CD4-positive, CD25-positive, alpha-beta regulatory T cell (primary cell): ENCODE data around the gene TPT1. TPM values are rescaled to one million over a fixed set of nuclear protein-coding genes. Genes with fewer than 3 reads are reported as not detected.
"Not testable (repeated sequence)": the region's sequence is repeated elsewhere in the genome, so short reads cannot be mapped to it uniquely, and the experiment has no call there.

Experiments
- ATAC-seq, 2 donors: fragments of 150-1000 bp; cut with Tn5 transposase; one replicate each; pipeline ENCODE4 v1.10.0; 2021; ENCODE audit warnings: low read depth in 2 of 2, moderate number of reproducible peaks in 2 of 2, moderate library complexity in 1 of 2
- DNase-seq, 3 donors: peaks; one replicate each; pipeline versions ENCODE4 v3.0.0 to v3.0.0-alpha.2; 2012 to 2022; ENCODE audit warnings: mixed read lengths in 1 of 3
- H3K27ac ChIP-seq: one replicate; pipeline ENCODE4 v1.7.0; 2013; ENCODE audit warnings: mild to moderate bottlenecking, low read length; ENCODE audit not compliant: insufficient read depth, poor library complexity, severe bottlenecking
- H3K27me3 ChIP-seq: one replicate; pipeline ENCODE4 v1.7.0; 2013; ENCODE audit warnings: low read length; ENCODE audit not compliant: control insufficient read depth, insufficient read depth
- H3K36me3 ChIP-seq: one replicate; pipeline ENCODE4 v1.7.0; 2013; ENCODE audit warnings: mild to moderate bottlenecking, low read length, moderate library complexity; ENCODE audit not compliant: control insufficient read depth, insufficient read depth
- H3K4me1 ChIP-seq: 2 replicates; pipeline ENCODE4 v1.7.0; 2013; ENCODE audit warnings: mild to moderate bottlenecking, low read length; ENCODE audit not compliant: insufficient read depth, control insufficient read depth, poor library complexity, severe bottlenecking
- H3K4me3 ChIP-seq: one replicate; pipeline ENCODE4 v1.7.0; 2013; ENCODE audit warnings: low read depth, mild to moderate bottlenecking, low read length, moderate library complexity
- H3K9me3 ChIP-seq, 2 experiments: 1 replicate in 1 of 2; 2 replicates in 1 of 2; pipeline ENCODE4 v1.7.0; 2013; ENCODE audit warnings: low read length in 2 of 2, mild to moderate bottlenecking in 1 of 2, moderate library complexity in 1 of 2; ENCODE audit not compliant: control insufficient read depth in 2 of 2
- H3K27ac Mint-ChIP-seq, 3 donors: one replicate each; pipeline ENCODE4 v1.8.0; 2020 to 2022; ENCODE audit warnings: mild to moderate bottlenecking in 3 of 3, mixed read lengths in 3 of 3, moderate library complexity in 2 of 3
- H3K27me3 Mint-ChIP-seq: one replicate; pipeline ENCODE4 v1.8.0; 2022; ENCODE audit warnings: mild to moderate bottlenecking, mixed read lengths
- H3K36me3 Mint-ChIP-seq: one replicate; pipeline ENCODE4 v1.8.0; 2020; ENCODE audit warnings: mixed read lengths
- H3K4me1 Mint-ChIP-seq, 4 donors: one replicate each; pipeline ENCODE4 v1.8.0; 2020 to 2022; ENCODE audit warnings: mixed read lengths in 4 of 4, mild to moderate bottlenecking in 1 of 4
- H3K4me3 Mint-ChIP-seq, 4 donors: one replicate each; pipeline ENCODE4 v1.8.0; 2020 to 2022; ENCODE audit warnings: mild to moderate bottlenecking in 4 of 4, mixed read lengths in 4 of 4, moderate library complexity in 3 of 4
- H3K9me3 Mint-ChIP-seq, 7 donors: one replicate each; pipeline ENCODE4 v1.8.0; 2020 to 2022; ENCODE audit warnings: mixed read lengths in 7 of 7, mild to moderate bottlenecking in 3 of 7, moderate library complexity in 2 of 7
- polyA plus RNA-seq, 4 donors: library from polyadenylated mRNA; unstranded; fragments of 300-500 nt; fragmentation: Illumina TruSeq; gene quantifications; one replicate each; pipeline ENCODE4 v1.2.3, GENCODE V29; 2021
- total RNA-seq: library from RNA; stranded (reverse); gene quantifications from one replicate; pipeline ENCODE4 v1.2.3, GENCODE V29; 2022

The TPT1 gene
- total and polyA plus RNA-seq, 5 donors from 2014 or later = 2,708 to 5,591 (median 4,071) TPM

GRCh38 chr13:45382739-45383138 lies 41.8 kb upstream of the TPT1 start:
- not testable (repeated sequence) for H3K27ac ChIP-seq, ATAC-seq, H3K4me3 Mint-ChIP-seq, H3K9me3 ChIP-seq, H3K27ac Mint-ChIP-seq, H3K4me1 ChIP-seq, DNase-seq, H3K27me3 ChIP-seq, H3K27me3 Mint-ChIP-seq, H3K4me1 Mint-ChIP-seq, H3K9me3 Mint-ChIP-seq, H3K4me3 ChIP-seq
- peaks cover 13% of the 10 kb centered on the region for H3K36me3 ChIP-seq
- peaks cover 22% of the 10 kb centered on the region for H3K36me3 Mint-ChIP-seq

DNA sequence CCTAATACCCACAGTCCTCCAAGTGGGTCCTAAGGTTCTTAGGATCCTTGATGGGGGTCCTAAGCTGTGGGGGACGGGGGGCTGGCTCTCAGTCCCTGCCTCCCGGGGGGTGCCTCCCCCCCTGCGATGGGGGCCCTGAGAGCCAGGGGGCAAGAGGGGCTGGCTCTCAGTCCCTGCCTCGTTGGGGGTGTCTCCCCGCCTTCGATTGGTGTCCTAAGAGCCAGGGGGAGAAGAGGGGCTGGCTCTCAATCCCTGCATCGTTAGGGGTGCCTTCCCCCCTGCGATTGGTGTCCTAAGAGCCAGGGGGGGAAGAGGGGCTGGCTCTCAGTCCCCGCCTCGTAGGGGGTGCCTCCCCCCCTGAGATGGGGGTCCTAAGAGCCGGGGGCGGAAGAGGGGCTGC lies 40.2 kb upstream of the TPT1 start:
- H3K9me3 ChIP-seq = no peaks in the 10 kb centered on the region
- H3K27me3 ChIP-seq = no peaks in the 10 kb centered on the region
- Mint-ChIP-seq H3K4me3 (no peak overlapping the region), H3K9me3 (no peaks in the 10 kb centered on the region), H3K27ac (no peak overlapping the region), H3K27me3 (no peaks in the 10 kb centered on the region), H3K4me1 (no peaks in the 10 kb centered on the region), H3K36me3 (peaks cover 12% of the 10 kb centered on the region)
- no peak overlapping the region for H3K4me3 ChIP-seq
- H3K36me3 ChIP-seq = peaks cover 13% of the 10 kb centered on the region
- ATAC-seq = no peak
- H3K4me1 ChIP-seq = no peaks in the 10 kb centered on the region
- DNase-seq = no peak
- no peak overlapping the region for H3K27ac ChIP-seq

DNA sequence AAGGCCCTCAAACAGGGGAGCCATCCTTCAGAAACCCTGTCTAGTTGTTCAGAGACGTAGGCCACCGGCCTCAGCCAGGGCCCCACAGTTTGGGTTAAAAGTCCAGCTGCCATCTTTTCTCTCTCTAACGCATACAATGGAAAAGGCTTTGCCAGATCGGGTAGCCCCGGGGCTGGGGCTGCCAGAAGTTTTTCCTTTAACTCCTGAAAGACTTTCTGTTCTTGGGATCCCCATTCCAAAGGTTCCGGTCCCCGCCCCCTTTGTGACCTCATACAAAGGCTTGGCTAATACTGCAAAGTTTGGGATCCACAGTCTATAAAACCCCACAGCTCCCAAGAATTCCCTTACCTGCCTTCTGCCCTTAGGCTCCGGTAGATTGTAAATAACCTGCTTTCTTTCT lies 39.7 kb upstream of the TPT1 start:
- not testable (repeated sequence) for H3K4me3 ChIP-seq, H3K27ac ChIP-seq, H3K4me1 ChIP-seq, H3K9me3 Mint-ChIP-seq, H3K27me3 Mint-ChIP-seq, H3K27me3 ChIP-seq, ATAC-seq, H3K27ac Mint-ChIP-seq, H3K4me1 Mint-ChIP-seq, H3K4me3 Mint-ChIP-seq, H3K9me3 ChIP-seq, DNase-seq
- H3K36me3 Mint-ChIP-seq = peaks cover 12% of the 10 kb centered on the region
- H3K36me3 ChIP-seq = peaks cover 13% of the 10 kb centered on the region

- not testable (repeated sequence) for H3K4me3 Mint-ChIP-seq, H3K27me3 ChIP-seq, H3K36me3 ChIP-seq, H3K27ac ChIP-seq, H3K27ac Mint-ChIP-seq, H3K4me3 ChIP-seq, H3K4me1 ChIP-seq, H3K27me3 Mint-ChIP-seq, DNase-seq, H3K4me1 Mint-ChIP-seq, H3K9me3 Mint-ChIP-seq, H3K9me3 ChIP-seq, H3K36me3 Mint-ChIP-seq, ATAC-seq
These were observed 38.5 kb upstream of the TPT1 start for GRCh38 chr13:45379516-45379915.

GRCh38 chr13:45378786-45379185 lies 37.8 kb upstream of the TPT1 start:
- not testable (repeated sequence) for H3K4me3 ChIP-seq, H3K4me1 Mint-ChIP-seq, H3K9me3 ChIP-seq, H3K27ac ChIP-seq, H3K27me3 ChIP-seq, DNase-seq, H3K36me3 ChIP-seq, H3K9me3 Mint-ChIP-seq, H3K27ac Mint-ChIP-seq, H3K4me1 ChIP-seq, ATAC-seq, H3K27me3 Mint-ChIP-seq, H3K36me3 Mint-ChIP-seq, H3K4me3 Mint-ChIP-seq

GRCh38 chr13:45377314-45377713 lies 36.3 kb upstream of the TPT1 start:
- H3K27ac Mint-ChIP-seq, H3K9me3 ChIP-seq, H3K4me3 Mint-ChIP-seq, H3K36me3 Mint-ChIP-seq, H3K9me3 Mint-ChIP-seq, H3K27ac ChIP-seq, H3K4me3 ChIP-seq, ATAC-seq, H3K36me3 ChIP-seq, H3K27me3 ChIP-seq, H3K4me1 ChIP-seq, DNase-seq, H3K27me3 Mint-ChIP-seq: not testable (repeated sequence)
- peaks cover 4 to 12% (median 10%) of the 10 kb centered on the region in 4 donors for H3K4me1 Mint-ChIP-seq

- H3K4me1 Mint-ChIP-seq = peaks cover 4 to 16% (median 11%) of the 10 kb centered on the region in 4 donors
- H3K4me3 Mint-ChIP-seq, H3K4me3 ChIP-seq, H3K36me3 Mint-ChIP-seq, H3K9me3 ChIP-seq, H3K36me3 ChIP-seq, ATAC-seq, H3K4me1 ChIP-seq, H3K27ac ChIP-seq, H3K27ac Mint-ChIP-seq, H3K27me3 ChIP-seq, H3K27me3 Mint-ChIP-seq, H3K9me3 Mint-ChIP-seq, DNase-seq: not testable (repeated sequence)
These were observed 35.7 kb upstream of the TPT1 start for GRCh38 chr13:45376651-45377050.

DNA sequence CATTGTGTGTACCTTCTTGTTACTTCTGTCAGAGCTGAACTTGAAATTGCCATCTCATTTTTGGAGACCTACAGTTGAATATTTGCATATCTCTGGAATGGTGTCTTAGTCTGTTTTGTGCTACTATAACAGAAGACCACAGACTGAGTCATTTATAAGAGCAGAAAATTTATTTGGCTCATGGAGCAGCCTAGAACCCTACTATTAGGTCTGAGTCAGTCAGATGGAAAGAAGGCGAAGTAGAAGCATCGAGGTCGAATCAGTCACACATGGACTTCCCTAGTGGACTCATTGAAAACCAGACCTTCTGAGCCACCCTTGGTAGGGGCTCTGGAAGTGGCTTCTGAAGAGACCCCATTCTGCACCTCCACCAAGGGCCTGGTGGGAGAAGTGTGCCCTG lies 33.9 kb upstream of the TPT1 start:
- no peak overlapping the region for H3K4me3 ChIP-seq
- peaks cover 4 to 24% (median 17%) of the 10 kb centered on the region in 4 donors for H3K4me1 Mint-ChIP-seq
- no peaks in the 10 kb centered on the region for H3K9me3 ChIP-seq
- no peak overlapping the region for H3K27ac ChIP-seq
- peaks cover 6% of the 10 kb centered on the region for H3K4me1 ChIP-seq
- no peak for DNase-seq
- H3K4me3 Mint-ChIP-seq = no peak overlapping the region
- no peaks in the 10 kb centered on the region for H3K27me3 Mint-ChIP-seq
- no peaks in the 10 kb centered on the region for H3K36me3 ChIP-seq
- no peaks in the 10 kb centered on the region for H3K9me3 Mint-ChIP-seq
- H3K27ac Mint-ChIP-seq = no peak overlapping the region
- ATAC-seq = no peak
- peaks cover 6% of the 10 kb centered on the region for H3K36me3 Mint-ChIP-seq
- H3K27me3 ChIP-seq = no peaks in the 10 kb centered on the region
